ENCODE measurements around the gene WDR18. TPM values are rescaled to one million over a fixed set of nuclear protein-coding genes. Genes with fewer than 3 reads are reported as not detected.

Gene WDR18
- total and polyA plus RNA-seq, 4 experiments from 2014 or later: 44.3 to 79.7 (median 57.1) TPM

DNA sequence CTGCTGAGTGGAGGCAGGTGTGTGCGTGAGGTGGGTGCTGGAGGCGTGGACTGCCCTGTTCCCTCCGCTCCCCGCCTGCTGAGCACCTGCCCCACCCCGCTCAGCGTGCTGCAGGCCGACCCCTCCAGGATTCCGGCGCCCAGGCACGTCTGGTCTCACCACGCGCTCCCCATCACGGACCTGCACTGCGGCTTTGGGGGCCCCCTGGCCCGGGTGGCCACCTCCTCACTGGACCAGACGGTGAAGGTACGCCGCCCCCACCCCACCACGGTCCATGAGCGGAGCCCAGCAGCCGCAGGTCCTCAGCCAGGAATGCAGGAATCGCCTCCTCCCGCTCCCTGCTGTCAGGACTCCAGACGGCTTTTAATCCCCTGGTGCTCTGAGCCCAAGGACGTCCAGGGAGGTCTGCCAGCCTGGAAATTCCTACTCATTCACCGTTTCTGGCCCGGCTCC lies 6.0 kb downstream of the WDR18 start:
- POLR2A ChIA-PET (ENCODE audit: partially characterized antibody): no interaction called here
- no peaks in the 10 kb centered on the region for H3K27me3 Mint-ChIP-seq
- peak in 1 of 5 donors; percentile 24 for DNase-seq
- intact Hi-C loops (cut with micrococcal nuclease): no loop called here
- H3K4me3 Mint-ChIP-seq: no peak overlapping the region
- H3K27ac Mint-ChIP-seq: peak overlapping the region in 2 of 7 donors; percentile 43 to 44
- no peaks in the 10 kb centered on the region for H3K27me3 ChIP-seq (ENCODE audit: insufficient read depth, low read length)
- peaks cover 13% of the 10 kb centered on the region for H3K36me3 ChIP-seq (ENCODE audit: insufficient read depth, low read length)
- no peak overlapping the region for H3K27ac ChIP-seq (ENCODE audit: low read depth, low read length)
- H3K9me3 Mint-ChIP-seq: no peaks in the 10 kb centered on the region
- no peak overlapping the region for H3K4me3 ChIP-seq (ENCODE audit: low read length in 2 of 2)
- H3K4me1 ChIP-seq (ENCODE audit: insufficient read depth, low read length): peaks cover 6% of the 10 kb centered on the region
- no peaks in the 10 kb centered on the region for H3K9me3 ChIP-seq (ENCODE audit: control insufficient read depth in 1 of 2, low read length in 2 of 2)
- CTCF ChIA-PET (ENCODE audit: partially characterized antibody): no interaction called here
- H3K4me1 Mint-ChIP-seq: peaks cover 0 to 8% (median 2%) of the 10 kb centered on the region in 4 donors
- H3K36me3 Mint-ChIP-seq: peaks cover 0 to 22% of the 10 kb centered on the region in 2 donors

DNA sequence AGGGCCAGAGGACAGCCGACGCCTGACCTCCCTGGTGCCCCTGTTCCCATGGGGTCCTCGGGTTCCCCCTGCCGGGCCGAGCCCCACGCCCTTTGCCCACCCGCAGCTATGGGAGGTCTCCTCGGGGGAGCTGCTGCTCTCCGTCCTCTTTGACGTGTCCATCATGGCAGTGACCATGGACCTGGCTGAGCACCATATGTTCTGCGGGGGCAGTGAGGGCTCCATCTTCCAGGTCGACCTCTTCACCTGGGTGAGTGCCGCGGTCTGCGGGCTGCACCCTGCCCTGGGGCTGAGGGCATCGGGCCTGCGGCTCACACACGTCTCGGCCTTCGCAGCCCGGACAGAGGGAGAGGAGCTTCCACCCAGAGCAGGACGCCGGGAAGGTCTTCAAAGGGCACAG lies 6.6 kb downstream of the WDR18 start:
- Histone ChIP-seq H3K27me3 (ENCODE audit: insufficient read depth, low read length) (no peaks in the 10 kb centered on the region), H3K36me3 (ENCODE audit: insufficient read depth, low read length) (peaks cover 13% of the 10 kb centered on the region), H3K27ac (ENCODE audit: low read depth, low read length) (no peak overlapping the region), H3K4me1 (ENCODE audit: insufficient read depth, low read length) (peaks cover 2% of the 10 kb centered on the region), H3K4me3 (ENCODE audit: low read length in 2 of 2) (no peak overlapping the region), H3K9me3 (ENCODE audit: control insufficient read depth in 1 of 2, low read length in 2 of 2) (no peaks in the 10 kb centered on the region)
- Mint-ChIP-seq H3K4me1 (peaks cover 0 to 2% (median 0%) of the 10 kb centered on the region in 4 donors), H3K27me3 (no peaks in the 10 kb centered on the region), H3K27ac (peak overlapping the region in 2 of 7 donors; percentile 43 to 44), H3K4me3 (no peak overlapping the region), H3K36me3 (peaks cover 0 to 22% of the 10 kb centered on the region in 2 donors), H3K9me3 (no peaks in the 10 kb centered on the region)
- intact Hi-C loops (cut with micrococcal nuclease): no loop called here
- DNase-seq: no peak
- POLR2A ChIA-PET (ENCODE audit: partially characterized antibody): no interaction called here
- CTCF ChIA-PET (ENCODE audit: partially characterized antibody): no interaction called here

DNA sequence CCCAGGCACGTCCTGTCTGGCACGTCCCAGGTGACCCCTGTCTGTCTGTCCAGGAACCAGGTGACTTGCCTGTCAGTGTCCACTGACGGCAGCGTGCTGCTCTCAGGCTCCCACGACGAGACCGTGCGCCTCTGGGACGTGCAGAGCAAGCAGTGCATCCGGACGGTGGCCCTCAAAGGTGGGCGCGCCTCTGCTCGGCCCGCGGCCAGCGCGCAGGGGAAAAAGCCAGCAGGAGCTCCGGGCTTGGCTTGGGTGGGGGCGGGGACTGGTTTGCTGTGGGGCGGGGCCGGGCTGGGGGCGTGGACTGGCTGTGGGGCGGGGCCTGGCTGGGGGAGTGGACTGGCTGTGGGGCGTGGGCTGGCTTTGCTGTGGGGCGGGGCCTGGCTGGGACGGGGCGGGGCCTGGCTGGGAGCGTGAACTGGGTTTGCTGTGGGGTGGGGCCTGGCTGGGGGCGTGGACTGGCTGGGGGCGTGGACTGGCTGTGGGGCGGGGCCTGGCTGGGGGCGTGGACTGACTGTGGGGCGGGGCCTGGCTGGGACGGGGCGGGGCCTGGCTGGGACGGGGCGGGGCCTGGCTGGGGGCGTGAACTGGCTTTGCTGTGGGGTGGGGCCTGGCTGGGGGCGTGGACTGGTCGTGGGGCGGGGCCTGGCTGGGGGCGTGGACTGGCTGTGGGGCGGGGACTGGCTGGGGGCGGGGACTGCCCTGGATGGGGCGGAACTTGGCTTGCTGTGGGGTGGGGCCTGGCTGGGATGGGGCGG lies 7.2 kb downstream of the WDR18 start:
- peaks cover 12% of the 10 kb centered on the region for H3K36me3 ChIP-seq (ENCODE audit: insufficient read depth, low read length)
- ChIA-PET CTCF (ENCODE audit: partially characterized antibody) (no interaction called here), POLR2A (ENCODE audit: partially characterized antibody) (no interaction called here)
- peaks cover 0 to 4% (median 2%) of the 10 kb centered on the region in 4 donors for H3K4me1 Mint-ChIP-seq
- H3K4me3 ChIP-seq (ENCODE audit: low read length in 2 of 2): no peak overlapping the region
- H3K9me3 ChIP-seq (ENCODE audit: control insufficient read depth in 1 of 2, low read length in 2 of 2): no peaks in the 10 kb centered on the region
- H3K4me1 ChIP-seq (ENCODE audit: insufficient read depth, low read length): peaks cover 8% of the 10 kb centered on the region
- no peak overlapping the region for H3K4me3 Mint-ChIP-seq
- intact Hi-C loops (cut with micrococcal nuclease): no loop called here
- no peak overlapping the region for H3K27ac ChIP-seq (ENCODE audit: low read depth, low read length)
- no peaks in the 10 kb centered on the region for H3K9me3 Mint-ChIP-seq
- H3K27ac Mint-ChIP-seq: peak overlapping the region in 1 of 7 donors; percentile 44
- peak; percentile 30 to 84 (median 32) for DNase-seq
- peaks cover 0 to 24% of the 10 kb centered on the region in 2 donors for H3K36me3 Mint-ChIP-seq
- no peaks in the 10 kb centered on the region for H3K27me3 ChIP-seq (ENCODE audit: insufficient read depth, low read length)
- peaks cover 0 to under 1% of the 10 kb centered on the region in 2 donors for H3K27me3 Mint-ChIP-seq

DNA sequence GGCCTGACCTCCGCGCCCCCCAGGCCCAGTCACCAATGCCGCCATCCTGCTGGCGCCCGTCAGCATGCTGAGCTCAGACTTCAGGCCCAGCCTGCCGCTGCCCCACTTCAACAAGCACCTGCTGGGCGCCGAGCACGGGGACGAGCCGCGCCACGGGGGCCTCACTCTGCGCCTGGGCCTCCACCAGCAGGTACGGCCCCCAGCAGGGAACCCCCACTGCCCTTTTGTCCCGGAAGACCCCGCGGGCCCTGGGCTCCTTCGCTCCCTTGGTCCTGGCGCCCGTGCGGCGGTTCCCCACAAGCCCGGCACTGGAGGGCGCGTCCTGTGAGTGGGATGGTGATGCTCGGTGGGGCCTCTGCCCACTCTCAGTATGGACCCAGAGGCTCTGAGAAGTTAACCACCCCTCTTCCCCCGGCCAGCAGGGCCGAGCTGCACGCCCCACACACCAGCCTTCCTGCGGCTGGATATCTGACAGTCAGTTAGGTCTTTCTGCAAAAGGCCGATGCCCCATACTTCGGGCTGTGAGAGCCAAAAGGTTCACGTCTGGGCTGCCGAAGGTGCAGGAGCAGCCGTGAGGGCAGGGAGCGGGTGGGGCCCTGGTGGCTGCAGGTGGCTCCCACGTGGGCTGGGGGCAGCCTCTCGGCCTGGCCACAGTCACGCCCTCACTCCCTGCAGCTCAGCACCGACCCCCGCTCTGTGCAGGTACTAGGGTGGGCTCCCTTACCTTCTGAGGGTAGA lies 8.0 kb downstream of the WDR18 start:
- H3K36me3 Mint-ChIP-seq: peaks cover 0 to 21% of the 10 kb centered on the region in 2 donors
- peaks cover 2 to 5% of the 10 kb centered on the region in 2 donors for H3K27me3 Mint-ChIP-seq
- no peaks in the 10 kb centered on the region for H3K27me3 ChIP-seq (ENCODE audit: insufficient read depth, low read length)
- H3K9me3 Mint-ChIP-seq: no peaks in the 10 kb centered on the region
- peak overlapping the region in 2 of 7 donors; percentile 22 to 60 for H3K27ac Mint-ChIP-seq
- DNase-seq: no peak
- no peak overlapping the region for H3K27ac ChIP-seq (ENCODE audit: low read depth, low read length)
- H3K4me3 ChIP-seq (ENCODE audit: low read length in 2 of 2): no peak overlapping the region
- peaks cover 8% of the 10 kb centered on the region for H3K36me3 ChIP-seq (ENCODE audit: insufficient read depth, low read length)
- intact Hi-C loops (cut with micrococcal nuclease): no loop called here
- POLR2A ChIA-PET (ENCODE audit: partially characterized antibody): no interaction called here
- no peaks in the 10 kb centered on the region for H3K9me3 ChIP-seq (ENCODE audit: control insufficient read depth in 1 of 2, low read length in 2 of 2)
- peaks cover 15% of the 10 kb centered on the region for H3K4me1 ChIP-seq (ENCODE audit: insufficient read depth, low read length)
- H3K4me3 Mint-ChIP-seq: no peak overlapping the region
- H3K4me1 Mint-ChIP-seq: peaks cover 2 to 10% (median 7%) of the 10 kb centered on the region in 4 donors
- CTCF ChIA-PET (ENCODE audit: partially characterized antibody): interaction anchor here (0.7 kb wide), 1 partner anchor 8 kb away, joined by 3 read pairs; the partner anchor contains the start of gene WDR18

DNA sequence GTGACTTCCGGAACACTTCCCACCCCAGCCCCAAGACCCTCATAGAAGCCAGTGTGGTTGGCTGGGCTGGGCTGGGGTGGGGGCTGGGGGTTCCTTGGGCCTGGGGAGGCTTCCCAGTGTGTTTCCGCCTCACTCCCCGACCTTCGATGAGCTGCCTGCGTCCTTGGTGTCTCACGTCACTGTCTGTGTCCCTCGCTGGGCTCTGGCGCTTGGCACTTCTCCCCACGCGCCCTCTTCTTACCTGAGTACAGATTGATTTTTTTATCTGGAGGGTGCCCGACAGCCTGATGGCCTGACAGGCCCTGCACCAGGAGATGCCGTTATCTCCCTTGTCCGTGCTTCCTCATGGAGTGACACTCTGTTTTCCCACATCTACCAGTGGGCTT lies 8.5 kb downstream of the WDR18 start:
- intact Hi-C loops (cut with micrococcal nuclease): no loop called here
- no peak for DNase-seq
- POLR2A ChIA-PET (ENCODE audit: partially characterized antibody): no interaction called here
- H3K27me3 ChIP-seq (ENCODE audit: insufficient read depth, low read length): peaks cover 1% of the 10 kb centered on the region
- peaks cover 17% of the 10 kb centered on the region for H3K4me1 ChIP-seq (ENCODE audit: insufficient read depth, low read length)
- Mint-ChIP-seq H3K36me3 (peaks cover 0 to 20% of the 10 kb centered on the region in 2 donors), H3K9me3 (no peaks in the 10 kb centered on the region), H3K4me1 (peaks cover 2 to 11% (median 8%) of the 10 kb centered on the region in 4 donors), H3K27ac (peak overlapping the region in 3 of 7 donors; percentile 74 to 83 (median 78)), H3K27me3 (peaks cover 3 to 6% of the 10 kb centered on the region in 2 donors), H3K4me3 (no peak overlapping the region)
- no peak overlapping the region for H3K4me3 ChIP-seq (ENCODE audit: low read length in 2 of 2)
- CTCF ChIA-PET (ENCODE audit: partially characterized antibody): interaction anchor here (0.5 to 0.7 kb wide), 2 partner anchors 9 to 136 kb away, joined by 3 read pairs; partner anchors contain the start of gene WDR18
- no peak overlapping the region for H3K27ac ChIP-seq (ENCODE audit: low read depth, low read length)
- peaks cover 8% of the 10 kb centered on the region for H3K36me3 ChIP-seq (ENCODE audit: insufficient read depth, low read length)
- H3K9me3 ChIP-seq (ENCODE audit: control insufficient read depth in 1 of 2, low read length in 2 of 2): no peaks in the 10 kb centered on the region

GRCh38 chr19:993361-993830 lies 9.3 kb downstream of the WDR18 start:
- peak overlapping the region in 2 of 7 donors; percentile 78 to 91 for H3K27ac Mint-ChIP-seq
- peaks cover 6% of the 10 kb centered on the region for H3K27me3 ChIP-seq (ENCODE audit: insufficient read depth, low read length)
- no peaks in the 10 kb centered on the region for H3K9me3 ChIP-seq (ENCODE audit: control insufficient read depth in 1 of 2, low read length in 2 of 2)
- H3K4me3 ChIP-seq (ENCODE audit: low read length in 2 of 2): no peak overlapping the region
- intact Hi-C loops (cut with micrococcal nuclease): no loop called here
- H3K4me1 ChIP-seq (ENCODE audit: insufficient read depth, low read length): peaks cover 17% of the 10 kb centered on the region
- CTCF ChIA-PET (ENCODE audit: partially characterized antibody): interaction anchor here (0.5 kb wide), 1 partner anchor 137 kb away, joined by 3 read pairs; no protein-coding TSS in a partner anchor
- H3K27ac ChIP-seq (ENCODE audit: low read depth, low read length): no peak overlapping the region
- H3K27me3 Mint-ChIP-seq: peaks cover 7 to 11% of the 10 kb centered on the region in 2 donors
- peaks cover 8% of the 10 kb centered on the region for H3K36me3 ChIP-seq (ENCODE audit: insufficient read depth, low read length)
- H3K36me3 Mint-ChIP-seq: peaks cover 0 to 18% of the 10 kb centered on the region in 2 donors
- DNase-seq: no peak
- H3K9me3 Mint-ChIP-seq: no peaks in the 10 kb centered on the region
- H3K4me3 Mint-ChIP-seq: no peak overlapping the region
- POLR2A ChIA-PET (ENCODE audit: partially characterized antibody): no interaction called here
- H3K4me1 Mint-ChIP-seq: peaks cover 2 to 18% (median 10%) of the 10 kb centered on the region in 4 donors

All from CD4-positive, alpha-beta memory T cell (primary cell).